GM18873 (cell line): ENCODE measurements around the gene RASGRP4.
"Not testable (repeated sequence)": the region's sequence is repeated elsewhere in the genome, so short reads cannot be mapped to it uniquely, and the experiment has no call there.

Source experiments
- ATAC-seq: cut with Tn5 transposase; IDR thresholded peaks from one replicate; pipeline ENCODE4 v1.9.1; 2021; ENCODE audit warnings: mild to moderate bottlenecking, moderate library complexity, moderate number of reproducible peaks; ENCODE audit not compliant: unreplicated experiment, low FRiP score

RASGRP4 gene, protein sequence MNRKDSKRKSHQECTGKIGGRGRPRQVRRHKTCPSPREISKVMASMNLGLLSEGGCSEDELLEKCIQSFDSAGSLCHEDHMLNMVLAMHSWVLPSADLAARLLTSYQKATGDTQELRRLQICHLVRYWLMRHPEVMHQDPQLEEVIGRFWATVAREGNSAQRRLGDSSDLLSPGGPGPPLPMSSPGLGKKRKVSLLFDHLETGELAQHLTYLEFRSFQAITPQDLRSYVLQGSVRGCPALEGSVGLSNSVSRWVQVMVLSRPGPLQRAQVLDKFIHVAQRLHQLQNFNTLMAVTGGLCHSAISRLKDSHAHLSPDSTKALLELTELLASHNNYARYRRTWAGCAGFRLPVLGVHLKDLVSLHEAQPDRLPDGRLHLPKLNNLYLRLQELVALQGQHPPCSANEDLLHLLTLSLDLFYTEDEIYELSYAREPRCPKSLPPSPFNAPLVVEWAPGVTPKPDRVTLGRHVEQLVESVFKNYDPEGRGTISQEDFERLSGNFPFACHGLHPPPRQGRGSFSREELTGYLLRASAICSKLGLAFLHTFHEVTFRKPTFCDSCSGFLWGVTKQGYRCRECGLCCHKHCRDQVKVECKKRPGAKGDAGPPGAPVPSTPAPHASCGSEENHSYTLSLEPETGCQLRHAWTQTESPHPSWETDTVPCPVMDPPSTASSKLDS

DNA sequence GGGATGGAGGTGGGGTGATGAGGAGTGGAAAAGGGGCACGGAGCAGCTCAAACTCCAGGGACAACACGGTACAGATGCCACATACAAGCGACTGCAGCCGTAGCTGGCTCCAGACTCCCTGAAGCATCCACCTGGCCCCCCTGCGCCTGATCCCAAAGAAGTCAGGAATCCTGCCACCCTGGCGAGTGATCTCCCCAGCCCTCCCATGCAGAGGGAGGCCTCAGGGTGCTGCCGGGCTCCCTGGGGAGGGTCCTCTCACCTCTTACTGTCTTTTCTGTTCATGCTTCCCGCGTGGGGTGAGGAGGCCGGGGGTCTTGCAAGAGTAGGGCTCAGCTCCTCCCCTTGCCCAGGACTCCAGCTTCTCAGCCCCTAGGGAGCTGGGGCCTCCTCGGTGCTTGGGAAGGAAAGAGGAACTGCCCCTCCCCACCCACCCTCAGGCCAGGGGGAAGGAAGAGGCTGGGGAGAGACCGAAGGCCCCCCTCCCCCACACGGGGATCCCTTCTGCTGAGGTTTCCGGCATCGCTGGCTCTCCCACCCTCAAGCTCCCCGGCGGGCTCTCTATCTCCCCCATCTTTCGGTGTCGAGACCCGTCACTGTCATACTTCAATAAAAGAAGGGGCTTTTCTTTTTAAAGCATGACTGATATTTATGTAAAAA, at the start of gene RASGRP4:
Gene RASGRP4 (minus strand): TSS at position 410 of the 657 bp plus-strand sequence. CDS start 128 bp downstream, at position 282.
- no peak for ATAC-seq

DNA sequence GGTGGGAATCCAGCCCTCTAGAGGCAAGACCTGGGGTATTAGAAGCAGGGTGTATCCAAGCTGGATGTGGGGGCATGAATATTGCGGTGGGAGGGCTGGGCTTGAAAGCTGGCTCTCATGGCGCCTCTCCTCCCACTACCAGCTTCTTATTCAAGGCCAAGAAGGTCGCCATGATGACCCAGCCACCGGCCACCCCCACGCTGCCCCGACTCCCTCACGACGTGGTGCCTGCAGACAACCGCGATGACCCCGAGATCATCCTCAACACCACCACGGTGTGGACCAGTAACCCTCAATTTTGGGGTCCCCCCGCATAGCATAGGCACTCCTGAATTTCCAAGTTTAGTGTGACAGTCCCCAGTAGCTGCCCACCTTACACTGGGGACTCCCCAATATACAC, 49.2 kb upstream of the RASGRP4 start:
- ATAC-seq = no peak

- ATAC-seq = no peak
Observed at GRCh38 chr19:38473201-38473600, 47.2 kb upstream of the RASGRP4 start.

- ATAC-seq = not testable (repeated sequence)
Observed at GRCh38 chr19:38472725-38473124, 46.7 kb upstream of the RASGRP4 start.

DNA sequence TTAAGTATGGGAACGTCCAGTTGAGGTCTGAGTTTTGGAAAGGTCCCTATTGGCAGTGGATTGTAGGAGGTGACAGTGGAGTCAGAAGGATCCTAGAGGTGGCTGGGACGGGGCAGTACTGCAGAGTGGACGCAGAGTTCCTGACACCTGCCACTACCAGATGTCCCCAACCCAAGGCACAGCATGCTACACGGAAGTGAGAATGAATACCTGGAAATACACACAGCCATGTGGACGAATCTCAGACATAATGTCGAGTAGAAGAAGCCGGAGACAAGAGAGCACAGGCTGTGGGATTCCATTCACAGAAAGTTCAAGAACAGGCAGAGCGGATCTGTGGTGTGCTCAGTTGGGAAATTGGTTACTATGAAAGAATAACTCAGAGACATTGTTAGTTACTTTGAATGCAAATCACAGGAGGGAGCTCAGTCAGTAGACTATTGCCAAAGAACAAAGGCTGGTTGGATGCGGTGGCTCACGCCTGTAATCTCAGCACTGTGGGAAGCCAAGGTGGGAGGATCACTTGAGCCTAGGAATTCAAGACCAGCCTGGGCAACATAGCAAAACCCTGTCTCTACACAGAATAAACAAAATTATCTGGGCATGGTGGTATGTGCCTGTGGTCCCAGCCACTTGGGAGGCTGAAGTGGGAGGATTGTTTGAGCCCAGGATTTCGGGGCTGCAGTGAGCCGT, 44.9 kb upstream of the RASGRP4 start:
- no peak for ATAC-seq

DNA sequence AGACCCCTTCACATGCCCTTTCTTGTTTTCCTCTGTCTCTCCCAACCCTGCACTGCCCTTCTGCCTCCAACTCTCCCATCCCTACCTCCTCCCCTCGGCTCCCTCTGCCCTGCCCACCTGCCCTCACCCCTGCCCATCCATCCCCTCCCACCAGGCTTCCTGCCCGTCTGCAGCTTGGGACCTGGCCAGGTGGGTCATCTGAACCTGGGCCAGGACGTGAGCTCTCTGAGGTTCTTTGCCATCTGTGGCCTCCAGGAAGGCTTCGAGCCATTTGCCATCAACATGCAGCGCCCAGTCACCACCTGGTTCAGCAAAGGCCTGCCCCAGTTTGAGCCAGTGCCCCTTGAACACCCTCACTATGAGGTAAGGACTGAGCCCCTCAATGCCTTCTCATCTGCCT, 43.1 kb upstream of the RASGRP4 start:
- no peak for ATAC-seq

DNA sequence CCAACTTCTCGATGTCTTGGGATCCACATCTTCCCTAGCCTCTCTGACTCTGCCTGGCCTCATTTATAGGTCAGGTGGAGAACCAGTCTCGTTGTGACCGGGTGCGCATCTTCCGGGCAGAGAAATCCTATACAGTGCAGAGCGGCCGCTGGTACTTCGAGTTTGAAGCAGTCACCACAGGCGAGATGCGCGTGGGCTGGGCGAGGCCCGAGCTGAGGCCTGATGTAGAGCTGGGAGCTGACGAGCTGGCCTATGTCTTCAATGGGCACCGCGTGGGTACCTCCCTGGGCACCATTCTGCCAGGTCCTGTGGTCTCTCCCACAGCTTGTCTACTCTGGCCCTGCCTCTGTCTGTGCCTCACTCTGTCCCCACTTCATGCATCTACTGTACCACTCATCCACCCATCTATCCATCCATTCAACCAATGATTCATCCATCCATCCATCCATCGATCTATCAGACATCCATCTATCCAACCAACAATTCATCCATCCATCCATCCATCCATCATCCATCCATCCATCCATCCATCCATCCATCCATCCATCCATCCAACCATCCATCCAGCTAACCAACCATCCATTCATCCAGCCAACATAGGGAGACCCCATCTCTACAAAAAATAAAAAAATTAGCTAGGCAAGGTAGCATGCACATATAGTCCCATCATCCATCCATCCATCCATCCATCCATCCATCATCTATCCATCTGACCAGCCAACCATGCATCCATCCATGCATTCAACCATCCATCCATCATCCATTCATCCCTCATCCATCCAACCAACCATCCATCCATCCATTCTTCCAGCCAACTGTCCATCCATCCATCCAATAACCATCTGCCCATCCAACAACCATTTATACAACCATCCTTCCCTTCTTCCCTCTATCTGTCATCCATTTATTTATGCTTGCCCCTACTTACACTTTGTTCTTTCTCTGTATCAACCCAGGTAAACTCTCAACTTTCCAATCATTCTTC, 41.8 kb upstream of the RASGRP4 start:
- no peak for ATAC-seq

DNA sequence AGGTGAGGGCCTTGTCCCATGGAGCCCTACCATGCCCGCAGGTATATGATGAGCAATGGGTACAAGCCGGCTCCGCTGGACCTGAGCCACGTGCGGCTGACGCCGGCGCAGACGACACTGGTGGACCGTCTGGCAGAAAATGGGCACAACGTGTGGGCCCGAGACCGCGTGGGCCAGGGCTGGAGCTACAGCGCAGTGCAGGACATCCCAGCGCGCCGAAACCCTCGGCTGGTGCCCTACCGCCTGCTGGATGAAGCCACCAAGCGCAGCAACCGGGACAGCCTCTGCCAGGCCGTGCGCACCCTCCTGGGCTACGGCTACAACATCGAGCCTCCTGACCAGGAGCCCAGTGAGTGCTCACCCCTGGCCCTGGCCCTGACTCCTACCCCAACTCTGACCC, 40.0 kb upstream of the RASGRP4 start:
- no peak for ATAC-seq

DNA sequence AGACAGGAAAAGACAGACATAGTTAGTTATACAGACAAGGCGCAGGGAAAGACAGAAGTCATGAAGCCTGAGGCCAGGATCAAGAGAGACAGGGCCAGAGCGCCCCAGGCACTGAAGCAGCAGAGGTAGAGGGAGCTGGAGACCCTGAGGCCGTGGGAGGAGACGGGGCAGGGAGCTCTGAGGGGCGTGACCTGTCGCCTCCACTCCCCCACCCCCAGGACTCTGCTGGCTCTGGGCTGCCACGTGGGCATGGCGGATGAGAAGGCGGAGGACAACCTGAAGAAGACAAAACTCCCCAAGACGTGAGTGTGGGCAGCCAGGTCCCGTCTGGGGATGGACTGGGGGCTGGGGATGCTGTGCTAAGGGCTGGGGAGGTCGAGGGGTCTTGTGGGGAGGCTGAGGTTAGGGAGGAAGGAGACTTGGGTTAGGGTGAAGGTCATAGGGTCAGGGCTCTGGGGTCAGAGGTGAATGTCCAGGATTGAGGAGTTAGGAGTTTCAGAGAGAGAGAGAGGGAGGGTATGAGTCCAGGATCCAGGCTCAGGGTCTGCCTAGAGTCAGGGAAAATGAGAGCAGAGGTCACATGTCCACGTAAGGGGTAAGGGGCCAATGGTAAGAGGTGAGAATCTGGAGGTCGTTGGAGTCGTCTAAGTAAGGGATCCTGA, 38.5 kb upstream of the RASGRP4 start:
- no peak for ATAC-seq

DNA sequence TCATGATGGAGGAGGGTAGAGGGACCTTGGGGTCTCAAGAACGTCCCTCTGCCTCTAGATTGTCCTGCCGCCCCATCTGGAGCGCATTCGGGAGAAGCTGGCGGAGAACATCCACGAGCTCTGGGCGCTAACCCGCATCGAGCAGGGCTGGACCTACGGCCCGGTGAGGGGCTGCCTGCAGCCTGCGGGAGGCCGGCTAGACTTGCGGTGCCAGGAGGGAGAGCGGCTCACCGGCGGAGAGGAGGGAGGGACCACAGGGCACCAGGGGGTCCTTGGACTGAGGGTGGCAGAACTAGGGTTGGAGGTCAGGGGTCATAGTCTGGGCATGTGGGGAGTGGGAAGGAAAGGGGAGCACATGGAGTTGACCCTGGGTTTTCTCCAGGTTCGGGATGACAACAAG, 37.3 kb upstream of the RASGRP4 start:
- ATAC-seq = no peak

DNA sequence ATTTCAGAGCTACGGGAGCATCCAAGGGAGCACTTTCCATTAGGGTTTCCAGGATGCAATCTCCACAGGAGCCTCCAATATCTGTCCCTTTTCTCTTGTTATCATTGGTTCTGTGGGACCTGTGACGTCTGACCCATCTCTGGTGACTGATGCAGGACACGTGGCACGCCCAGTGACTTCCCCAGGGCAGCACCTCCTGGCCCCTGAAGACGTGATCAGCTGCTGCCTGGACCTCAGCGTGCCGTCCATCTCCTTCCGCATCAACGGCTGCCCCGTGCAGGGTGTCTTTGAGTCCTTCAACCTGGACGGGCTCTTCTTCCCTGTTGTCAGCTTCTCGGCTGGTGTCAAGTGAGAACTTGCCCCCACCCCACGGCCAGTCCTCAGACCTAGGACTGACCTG, 33.0 kb upstream of the RASGRP4 start:
- ATAC-seq = no peak

DNA sequence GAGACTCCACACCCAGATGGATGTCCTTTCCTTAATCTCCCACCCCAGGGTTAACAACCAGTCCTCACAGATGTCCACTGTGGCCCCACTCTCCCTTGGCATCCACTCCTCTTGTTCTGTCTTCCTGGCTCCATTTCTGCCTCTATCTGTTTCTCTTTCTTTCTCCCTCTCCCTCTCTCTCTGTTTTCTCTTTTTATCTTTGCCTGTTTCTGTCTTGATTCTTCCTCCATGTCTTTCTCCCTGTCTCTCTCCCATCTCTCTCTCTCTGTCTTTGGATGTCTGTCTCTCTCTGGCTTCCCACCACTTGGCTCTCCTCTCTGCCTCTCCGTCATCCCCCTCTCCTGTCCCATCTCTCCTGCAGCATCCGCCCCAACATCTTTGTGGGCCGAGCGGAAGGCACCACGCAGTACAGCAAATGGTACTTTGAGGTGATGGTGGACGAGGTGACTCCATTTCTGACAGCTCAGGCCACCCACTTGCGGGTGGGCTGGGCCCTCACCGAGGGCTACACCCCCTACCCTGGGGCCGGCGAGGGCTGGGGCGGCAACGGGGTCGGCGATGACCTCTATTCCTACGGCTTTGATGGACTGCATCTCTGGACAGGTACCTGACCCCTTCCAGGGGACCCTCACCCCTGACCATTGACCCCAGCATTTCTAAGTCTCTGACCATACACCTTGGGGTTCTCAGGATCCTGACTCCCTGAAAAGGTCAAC, 31.8 kb upstream of the RASGRP4 start:
- no peak for ATAC-seq

DNA sequence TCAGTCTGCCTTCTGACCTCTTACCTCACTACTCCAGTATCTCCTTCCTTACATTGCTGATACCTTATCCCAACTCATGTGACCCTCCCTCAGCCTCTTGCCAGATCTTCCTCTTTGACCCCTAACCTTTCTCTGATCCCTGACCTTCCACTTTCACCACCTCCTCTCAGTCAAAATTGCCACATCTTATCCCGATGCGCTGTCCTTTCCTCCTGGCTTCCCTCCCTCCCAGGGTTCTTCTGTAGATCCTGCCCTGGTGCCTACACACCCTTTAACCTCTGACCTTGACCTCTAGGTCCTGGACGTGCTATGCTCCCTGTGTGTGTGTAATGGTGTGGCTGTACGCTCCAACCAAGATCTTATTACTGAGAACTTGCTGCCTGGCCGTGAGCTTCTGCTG, 31.2 kb upstream of the RASGRP4 start:
- ATAC-seq = no peak

DNA sequence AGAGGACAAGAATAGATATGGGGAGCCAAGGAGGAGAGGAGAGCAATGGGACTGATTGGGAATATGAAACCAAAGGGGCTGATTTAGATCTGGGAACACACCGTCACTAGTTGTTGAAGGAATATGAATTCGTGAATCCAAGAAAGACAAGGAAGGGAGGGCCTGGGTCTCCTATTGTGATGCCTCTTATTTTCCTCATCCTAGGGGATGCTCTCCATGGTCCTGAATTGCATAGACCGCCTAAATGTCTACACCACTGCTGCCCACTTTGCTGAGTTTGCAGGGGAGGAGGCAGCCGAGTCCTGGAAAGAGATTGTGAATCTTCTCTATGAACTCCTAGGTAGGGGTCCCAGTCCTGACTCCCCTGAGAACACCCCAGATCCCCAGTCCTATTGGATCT, 29.0 kb upstream of the RASGRP4 start:
- ATAC-seq = no peak

DNA sequence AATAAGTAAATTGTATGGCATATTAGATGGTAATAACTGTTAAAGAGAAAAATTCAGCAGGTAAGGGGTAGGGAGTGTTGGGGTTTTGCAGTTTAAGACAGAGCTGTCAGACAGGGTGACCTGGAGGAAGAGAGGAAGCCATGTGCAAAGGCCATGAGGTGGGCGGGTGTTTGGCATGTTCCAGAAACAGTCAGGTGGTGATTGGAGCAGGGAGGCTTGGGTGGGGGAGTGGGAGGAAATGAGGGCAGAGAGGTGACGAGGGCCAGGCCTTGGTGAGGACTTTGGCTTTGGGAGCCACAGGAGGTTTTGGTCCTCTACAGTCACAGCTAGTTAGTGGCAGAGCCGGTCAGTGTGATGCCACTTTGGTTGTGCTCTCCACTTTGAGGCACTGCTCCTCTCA, 27.6 kb upstream of the RASGRP4 start:
- ATAC-seq = no peak

DNA sequence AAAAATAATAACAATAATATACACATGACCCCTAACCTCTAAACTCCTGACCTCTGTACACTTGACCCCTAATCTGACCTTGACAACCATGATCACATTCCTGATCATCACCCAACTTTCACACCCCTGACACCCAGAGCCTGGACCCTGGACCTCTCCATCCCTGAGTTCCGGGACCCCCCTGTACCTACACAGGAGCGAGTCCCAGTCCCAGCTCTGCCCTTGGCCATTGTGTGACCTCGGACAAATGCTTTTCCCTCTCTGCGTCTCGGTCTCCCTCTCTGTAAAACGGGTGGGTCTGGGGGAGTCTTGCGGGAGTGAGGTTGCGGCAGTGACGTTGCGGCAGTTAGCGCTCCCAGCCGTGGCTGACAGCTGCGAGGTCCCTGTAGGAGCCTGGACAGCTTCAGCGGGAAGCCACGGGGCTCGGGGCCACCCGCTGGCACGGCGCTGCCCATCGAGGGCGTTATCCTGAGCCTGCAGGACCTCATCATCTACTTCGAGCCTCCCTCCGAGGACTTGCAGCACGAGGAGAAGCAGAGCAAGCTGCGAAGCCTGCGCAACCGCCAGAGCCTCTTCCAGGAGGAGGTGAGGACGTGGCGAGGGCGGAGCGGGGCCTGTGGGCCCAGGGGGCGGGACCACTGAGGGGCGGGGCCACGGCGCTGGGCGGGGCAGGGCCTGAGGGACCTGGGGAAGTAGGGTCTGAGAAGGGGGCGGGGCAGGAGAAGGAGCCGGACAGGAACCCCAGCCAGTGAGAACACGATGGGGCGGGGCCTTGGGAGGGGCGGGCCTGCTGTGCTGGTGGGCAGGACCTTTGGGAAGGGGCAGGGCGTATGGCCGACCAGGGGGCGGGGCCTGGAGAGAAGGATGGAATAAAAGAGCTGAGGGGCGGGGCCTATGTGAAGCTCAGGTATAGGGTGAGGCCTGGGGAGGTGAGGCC, 26.7 kb upstream of the RASGRP4 start:
- no peak for ATAC-seq

DNA sequence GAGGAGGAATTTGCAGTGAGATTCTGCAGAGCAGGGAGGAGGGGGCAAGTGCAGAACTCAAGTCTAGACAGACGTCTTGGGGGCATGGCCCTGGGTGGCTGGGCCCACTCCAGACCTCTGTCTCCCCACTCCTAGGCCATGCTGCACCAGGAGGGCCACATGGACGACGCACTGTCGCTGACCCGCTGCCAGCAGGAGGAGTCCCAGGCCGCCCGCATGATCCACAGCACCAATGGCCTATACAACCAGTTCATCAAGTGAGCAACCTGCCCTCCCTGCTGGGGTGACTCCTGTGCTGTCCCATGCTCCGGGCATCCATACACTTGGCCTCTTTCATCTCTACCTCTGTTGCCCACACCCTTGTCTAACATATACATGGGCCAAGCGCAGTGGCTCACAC, 25.6 kb upstream of the RASGRP4 start:
- ATAC-seq = no peak

- no peak for ATAC-seq
Observed at GRCh38 chr19:38451036-38451435, 25.0 kb upstream of the RASGRP4 start.
